B cell (primary cell): ENCODE measurements around the gene DLK2. TPM values are rescaled to one million over a fixed set of nuclear protein-coding genes. Genes with fewer than 3 reads are reported as not detected.

ENCODE experiments used
- ATAC-seq: fragments of 200-7000 bp; cut with Tn5 transposase; one replicate; pipeline ENCODE4 v1.10.0; 2021; ENCODE audit warnings: low read depth, mild to moderate bottlenecking, moderate number of reproducible peaks, moderate library complexity
- CTCF ChIA-PET: fragments of 350-600 bp; sonication (Branson Sonifier 250); formaldehyde crosslinking; loops from one replicate; lab custom pipeline; 2021; ENCODE audit warnings: antibody characterized with exemption, inconsistent platforms; lab: Charles Lee
- POLR2A ChIA-PET: fragments of 350-600 bp; sonication (Branson Sonifier 250); formaldehyde crosslinking; loops from one replicate; lab custom pipeline; 2021; ENCODE audit warnings: antibody characterized with exemption; lab: Charles Lee
- DNase-seq: peaks from one replicate; pipeline ENCODE4 v3.0.0; 2013
- H2AFZ ChIP-seq: 2 replicates; pipeline ENCODE4 v1.6.1; 2012; ENCODE audit warnings: mild to moderate bottlenecking, low read depth, low read length; ENCODE audit not compliant: insufficient read depth, poor library complexity, severe bottlenecking
- H3K27ac ChIP-seq, 2 donors: 1 replicate in 1 of 2; 2 replicates in 1 of 2; pipeline ENCODE4 v1.5.1; 2012 to 2013; ENCODE audit warnings: low read length in 2 of 2, mild to moderate bottlenecking in 2 of 2, moderate library complexity in 1 of 2
- H3K27me3 ChIP-seq, 4 experiments: fragments of 200-600 bp in 1 of 4; sonication (generic) in 1 of 4; replicated peaks in 1 of 4; 1 replicate in 2 of 4; 2 replicates in 2 of 4; pipeline versions ENCODE4 v1.6.1 to v1.7.0; 2013 to 2016; ENCODE audit warnings: low read length in 3 of 4, mild to moderate bottlenecking in 2 of 4, mixed read lengths in 1 of 4, moderate library complexity in 1 of 4; ENCODE audit not compliant: insufficient read depth in 4 of 4, control insufficient read depth in 3 of 4; ENCODE audit errors: control extremely low read depth in 1 of 4
- H3K36me3 ChIP-seq, 2 experiments: replicated peaks in 1 of 2; 1 replicate in 1 of 2; 2 replicates in 1 of 2; pipeline versions ENCODE4 v1.6.1 to v1.7.1; 2013; ENCODE audit warnings: low read length in 1 of 2; ENCODE audit not compliant: insufficient read depth in 2 of 2, control insufficient read depth in 1 of 2; ENCODE audit errors: control extremely low read depth in 1 of 2, extremely low read depth in 1 of 2
- H3K4me1 ChIP-seq, 2 donors: fragments of 200-600 bp in 1 of 2; sonication (generic) in 1 of 2; 1 replicate in 1 of 2; 2 replicates in 1 of 2; pipeline versions ENCODE4 v1.5.1 to v1.6.1; 2013 to 2017; ENCODE audit warnings: low read length in 2 of 2; ENCODE audit not compliant: control insufficient read depth in 2 of 2, insufficient read depth in 2 of 2
- H3K4me2 ChIP-seq: replicated peaks from 2 replicates; pipeline ENCODE3; 2012; ENCODE audit warnings: mild to moderate bottlenecking, low read depth, low read length; ENCODE audit not compliant: poor library complexity, severe bottlenecking
- H3K4me3 ChIP-seq, 5 experiments: fragments of 200-600 bp in 1 of 5; sonication (generic) in 1 of 5; 1 replicate in 3 of 5; 2 replicates in 2 of 5; pipeline versions ENCODE4 v1.5.1 to v1.7.0; 2011 to 2016; ENCODE audit warnings: low read length in 4 of 5, mild to moderate bottlenecking in 4 of 5, low read depth in 2 of 5, control low read depth in 1 of 5, moderate library complexity in 1 of 5; ENCODE audit not compliant: insufficient read depth in 1 of 5; ENCODE audit errors: control extremely low read depth in 1 of 5, extremely low read depth in 1 of 5
- H3K79me2 ChIP-seq: fragments of 200-600 bp; sonication (generic); one replicate; pipeline ENCODE4 v1.6.0; 2016; ENCODE audit warnings: low read length; ENCODE audit not compliant: control insufficient read depth, insufficient read depth
- H3K9ac ChIP-seq: fragments of 200-600 bp; sonication (generic); 2 replicates; pipeline ENCODE4 v1.6.1; 2017; ENCODE audit warnings: mild to moderate bottlenecking, low read length, moderate library complexity
- H3K9me3 ChIP-seq, 3 donors: one replicate each; pipeline versions ENCODE4 v1.6.1 to v1.7.1; 2013; ENCODE audit warnings: low read length in 2 of 3; ENCODE audit not compliant: control insufficient read depth in 2 of 3, insufficient read depth in 1 of 3; ENCODE audit errors: control extremely low read depth in 1 of 3
- H4K20me1 ChIP-seq: 2 replicates; pipeline ENCODE4 v1.6.0; 2012; ENCODE audit warnings: mild to moderate bottlenecking, low read length; ENCODE audit not compliant: insufficient read depth, control insufficient read depth, poor library complexity, severe bottlenecking
- H3K27ac Mint-ChIP-seq: one replicate; pipeline ENCODE4 v1.8.0; 2021; ENCODE audit warnings: mixed read lengths
- H3K27me3 Mint-ChIP-seq: one replicate; pipeline ENCODE4 v1.8.0; 2021; ENCODE audit warnings: mixed read lengths
- H3K4me1 Mint-ChIP-seq: one replicate; pipeline ENCODE4 v1.8.0; 2021; ENCODE audit warnings: mixed read lengths
- H3K4me3 Mint-ChIP-seq: one replicate; pipeline ENCODE4 v1.8.0; 2021; ENCODE audit warnings: mixed read lengths
- H3K9me3 Mint-ChIP-seq: one replicate; pipeline ENCODE4 v1.8.0; 2022; ENCODE audit warnings: mixed read lengths; ENCODE audit not compliant: insufficient read depth
- CTCF ChIP-seq: fragments of 200-600 bp; IDR thresholded peaks from one replicate; pipeline ENCODE4 v1.8.0; 2022; ENCODE audit warnings: antibody characterized with exemption, mild to moderate bottlenecking
- EZH2 ChIP-seq: IDR thresholded peaks from 2 replicates; pipeline ENCODE4 v1.6.1; 2012; ENCODE audit warnings: borderline replicate concordance, low read depth, mild to moderate bottlenecking, moderate library complexity, low read length; ENCODE audit not compliant: insufficient read depth, poor library complexity, severe bottlenecking
- WGBS: methylation state at CpG from one replicate; pipeline ENCODE4 v1.1.5; 2013; ENCODE audit warnings: missing lambda C conversion rate; ENCODE audit not compliant: insufficient coverage; 5-methylcytosine and 5-hydroxymethylcytosine counted together
- intact Hi-C: fragments of 100-400 bp; cut with micrococcal nuclease; formaldehyde crosslinking; loops from one replicate; pipeline ENCODE4 v1.10.0; 2022
- polyA plus RNA-seq: library from polyadenylated mRNA; depleted of rRNA; stranded (reverse); fragments of >200 nt; gene quantifications from 2 replicates; pipeline ENCODE4 v1.2.3, GENCODE V29; 2012
- total RNA-seq, 2 donors: library from RNA; stranded (reverse); fragments of 120-200 nt in 1 of 2; gene quantifications; 1 replicate in 1 of 2; 2 replicates in 1 of 2; pipeline versions ENCODE4 v1.2.3 to v1.2.4, GENCODE V29; 2013 to 2022

Gene DLK2
- total and polyA plus RNA-seq, 2 donors (not counting 1 experiment from before 2014, with no cell fraction given) = 0.34 TPM; not detected in 1

- no peak for ATAC-seq
- Histone ChIP-seq H3K27me3 (peaks cover 0 to 11% (median 2%) of the 10 kb centered on the region in 4 experiments), H3K79me2 (no peaks in the 10 kb centered on the region), H3K4me1 (no peaks in the 10 kb centered on the region), H3K9ac (no peak overlapping the region), H3K9me3 (no peaks in the 10 kb centered on the region), H4K20me1 (no peaks in the 10 kb centered on the region), H3K36me3 (no peaks in the 10 kb centered on the region), H3K27ac (no peak overlapping the region), H3K4me3 (no peak overlapping the region), H3K4me2 (no peak overlapping the region), H2AFZ (no peak overlapping the region)
- no peak for TF ChIP-seq CTCF
- no peak for TF ChIP-seq EZH2
- ChIA-PET CTCF (no interaction called here), POLR2A (no interaction called here)
- H3K27me3 Mint-ChIP-seq = peaks cover 38% of the 10 kb centered on the region
- H3K4me3 Mint-ChIP-seq = no peak overlapping the region
- WGBS = 48% methylated on average over 3 of the region's 3 CpGs
- H3K9me3 Mint-ChIP-seq = no peaks in the 10 kb centered on the region
- no peak overlapping the region for H3K27ac Mint-ChIP-seq
- DNase-seq = no peak
- no peaks in the 10 kb centered on the region for H3K4me1 Mint-ChIP-seq
- intact Hi-C loops = no loop called here
These were observed 50.0 kb downstream of the DLK2 start for GRCh38 chr6:43405354-43405753.

GRCh38 chr6:43402820-43403219, 52.5 kb downstream of the DLK2 start:
- ATAC-seq = no peak
- no peak overlapping the region for H3K4me3 ChIP-seq
- no peaks in the 10 kb centered on the region for H3K9me3 ChIP-seq
- no peak overlapping the region for H3K4me2 ChIP-seq
- TF ChIP-seq CTCF (no peak), EZH2 (no peak)
- ChIA-PET POLR2A (no interaction called here), CTCF (no interaction called here)
- no peak overlapping the region for H3K9ac ChIP-seq
- H2AFZ ChIP-seq = no peak overlapping the region
- H3K79me2 ChIP-seq = no peaks in the 10 kb centered on the region
- peak overlapping the region; percentile 23 for H3K27ac Mint-ChIP-seq
- no peak for DNase-seq
- no peaks in the 10 kb centered on the region for H3K36me3 ChIP-seq
- H4K20me1 ChIP-seq = no peaks in the 10 kb centered on the region
- H3K4me1 ChIP-seq = peaks cover 2% of the 10 kb centered on the region in 2 donors
- H3K9me3 Mint-ChIP-seq = no peaks in the 10 kb centered on the region
- intact Hi-C loops = no loop called here
- no peak overlapping the region for H3K27ac ChIP-seq
- WGBS = 100% methylated on average over 1 of the region's 1 CpG
- H3K4me3 Mint-ChIP-seq = no peak overlapping the region
- H3K4me1 Mint-ChIP-seq = peaks cover 3% of the 10 kb centered on the region
- peaks cover 32% of the 10 kb centered on the region for H3K27me3 Mint-ChIP-seq
- H3K27me3 ChIP-seq = peaks cover 0 to 5% (median 2%) of the 10 kb centered on the region in 4 experiments
